HG03354 (cell line): ENCODE results near the gene TRAF6.
"Not testable (repeated sequence)": the region's sequence is repeated elsewhere in the genome, so short reads cannot be mapped to it uniquely, and the experiment has no call there.

Source experiments
- ATAC-seq: cut with Tn5 transposase; IDR thresholded peaks from one replicate; pipeline ENCODE4 v1.9.1; 2021; ENCODE audit warnings: mild to moderate bottlenecking; ENCODE audit not compliant: unreplicated experiment, poor library complexity, severe bottlenecking

Gene TRAF6, protein sequence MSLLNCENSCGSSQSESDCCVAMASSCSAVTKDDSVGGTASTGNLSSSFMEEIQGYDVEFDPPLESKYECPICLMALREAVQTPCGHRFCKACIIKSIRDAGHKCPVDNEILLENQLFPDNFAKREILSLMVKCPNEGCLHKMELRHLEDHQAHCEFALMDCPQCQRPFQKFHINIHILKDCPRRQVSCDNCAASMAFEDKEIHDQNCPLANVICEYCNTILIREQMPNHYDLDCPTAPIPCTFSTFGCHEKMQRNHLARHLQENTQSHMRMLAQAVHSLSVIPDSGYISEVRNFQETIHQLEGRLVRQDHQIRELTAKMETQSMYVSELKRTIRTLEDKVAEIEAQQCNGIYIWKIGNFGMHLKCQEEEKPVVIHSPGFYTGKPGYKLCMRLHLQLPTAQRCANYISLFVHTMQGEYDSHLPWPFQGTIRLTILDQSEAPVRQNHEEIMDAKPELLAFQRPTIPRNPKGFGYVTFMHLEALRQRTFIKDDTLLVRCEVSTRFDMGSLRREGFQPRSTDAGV

DNA sequence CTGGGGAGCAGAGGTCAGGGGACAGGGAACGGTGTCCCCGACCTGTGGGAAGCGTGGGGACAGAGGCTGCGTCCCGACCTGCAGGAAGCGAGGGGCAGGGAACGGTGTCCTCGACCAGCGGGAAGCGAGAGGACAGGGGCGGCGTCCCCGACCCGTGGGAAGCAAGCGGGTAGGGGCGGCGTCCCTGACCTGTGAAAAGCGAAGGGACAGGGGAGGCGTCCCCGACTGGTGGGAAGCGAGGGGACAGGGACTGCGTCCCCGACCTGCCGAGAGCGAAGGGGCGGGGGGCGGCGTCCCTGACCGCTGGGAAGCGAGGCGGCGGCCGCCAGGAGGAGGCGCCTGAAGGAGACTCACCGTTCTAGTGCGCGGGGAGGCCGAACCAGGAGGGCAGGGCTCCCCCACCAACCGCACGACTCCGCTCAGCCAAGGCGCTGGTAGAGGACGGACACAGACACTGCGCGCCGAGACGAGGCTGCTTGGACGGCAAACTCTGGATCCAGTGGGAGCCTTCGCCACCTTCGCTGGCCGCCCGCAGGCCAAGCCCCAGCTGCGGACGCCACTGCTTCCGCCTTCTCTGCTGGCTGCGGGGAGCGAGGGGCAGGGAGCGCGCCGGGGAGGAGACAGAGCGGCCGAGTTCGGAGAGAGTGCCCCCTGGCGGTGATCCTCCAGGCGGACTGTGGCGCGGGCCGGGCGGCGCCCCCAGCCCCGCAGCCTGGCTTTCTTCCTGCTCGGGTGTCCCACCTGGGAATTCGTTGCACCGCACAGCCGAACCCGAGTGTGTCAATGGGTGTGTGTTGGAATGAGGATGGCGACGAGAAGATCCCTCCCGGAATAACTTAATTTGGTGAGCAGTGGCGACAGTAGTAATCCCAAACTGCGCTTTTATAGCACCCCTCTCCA is at the start of gene TRAF6:
Gene TRAF6 (minus strand): TSS at position 579 of the 900 bp plus-strand sequence. CDS start 8,757 bp downstream, outside the sequence.
- ATAC-seq = peak; percentile 98

DNA sequence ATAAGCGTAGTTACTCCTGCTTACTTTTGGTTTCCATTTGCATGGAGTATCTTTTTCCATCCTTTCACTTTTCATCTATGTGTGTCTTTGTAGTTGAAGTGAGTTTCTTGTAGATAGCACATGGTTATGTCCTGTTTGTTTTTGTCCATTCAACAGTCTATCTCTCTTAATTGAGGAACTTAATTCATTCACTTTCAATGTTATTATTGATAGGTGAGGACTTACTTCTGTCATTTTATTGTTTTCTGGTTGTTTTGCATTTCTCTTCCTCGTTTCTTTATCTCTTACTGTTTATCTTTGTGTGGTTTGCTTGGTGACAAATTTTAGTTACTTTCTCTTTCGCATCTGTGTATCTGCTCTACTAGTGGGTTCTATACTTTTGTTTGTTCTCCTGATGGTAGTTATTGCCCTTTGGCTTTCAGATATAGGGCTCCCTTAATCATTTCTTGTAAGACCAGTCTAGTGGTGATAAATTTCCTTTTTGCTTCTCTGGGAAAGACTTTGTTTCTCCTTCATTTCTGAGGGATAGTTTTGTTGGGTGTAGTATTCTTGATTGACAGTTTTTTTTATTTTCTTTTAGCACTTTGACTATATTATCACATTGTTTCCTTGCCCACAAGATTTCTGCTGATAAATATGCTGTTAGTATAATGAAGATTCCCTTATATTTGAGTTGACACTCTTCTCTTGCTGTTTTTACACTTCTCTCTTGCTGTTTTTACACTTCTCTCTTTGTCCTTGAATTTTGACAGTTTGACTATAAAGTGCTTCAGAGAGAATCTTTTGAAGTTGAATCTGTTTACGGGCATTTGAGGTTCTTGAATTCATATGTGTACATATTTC is 48.7 kb upstream of the TRAF6 start:
- ATAC-seq = peak; percentile 97

DNA sequence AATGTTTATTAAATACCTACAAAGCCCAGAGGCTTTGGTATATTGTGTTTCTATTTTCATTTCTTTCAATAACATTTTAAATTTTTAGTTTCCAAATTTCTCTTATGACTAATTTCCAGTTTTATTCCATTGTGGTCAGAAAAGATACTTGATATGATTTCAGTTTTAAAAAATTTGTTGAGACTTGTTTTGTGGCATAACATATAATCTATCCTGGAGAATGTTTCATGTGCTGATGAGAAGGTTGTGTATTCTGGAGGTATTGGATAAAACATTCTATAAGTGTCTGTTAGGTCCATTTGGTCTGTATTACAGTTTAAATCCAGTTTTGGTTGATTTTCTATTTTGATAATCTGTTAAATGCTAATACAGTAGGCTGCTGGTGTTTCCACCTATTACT is 47.9 kb upstream of the TRAF6 start:
- no peak for ATAC-seq

DNA sequence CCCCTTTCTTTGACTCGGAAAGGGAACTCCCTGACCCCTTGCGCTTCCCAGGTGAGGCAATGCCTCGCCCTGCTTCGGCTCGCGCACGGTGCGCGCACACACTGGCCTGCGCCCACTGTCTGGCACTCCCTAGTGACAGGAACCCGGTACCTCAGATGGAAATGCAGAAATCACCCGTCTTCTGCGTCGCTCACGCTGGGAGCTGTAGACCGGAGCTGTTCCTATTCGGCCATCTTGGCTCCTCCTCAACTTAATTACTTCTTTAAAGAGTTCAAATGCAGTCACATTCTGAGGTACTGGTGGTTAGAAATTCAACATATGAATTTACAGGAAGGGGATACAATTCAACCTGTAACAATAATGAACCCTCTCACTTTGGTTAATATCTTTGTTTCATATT is 47.3 kb upstream of the TRAF6 start:
- ATAC-seq = not testable (repeated sequence)

DNA sequence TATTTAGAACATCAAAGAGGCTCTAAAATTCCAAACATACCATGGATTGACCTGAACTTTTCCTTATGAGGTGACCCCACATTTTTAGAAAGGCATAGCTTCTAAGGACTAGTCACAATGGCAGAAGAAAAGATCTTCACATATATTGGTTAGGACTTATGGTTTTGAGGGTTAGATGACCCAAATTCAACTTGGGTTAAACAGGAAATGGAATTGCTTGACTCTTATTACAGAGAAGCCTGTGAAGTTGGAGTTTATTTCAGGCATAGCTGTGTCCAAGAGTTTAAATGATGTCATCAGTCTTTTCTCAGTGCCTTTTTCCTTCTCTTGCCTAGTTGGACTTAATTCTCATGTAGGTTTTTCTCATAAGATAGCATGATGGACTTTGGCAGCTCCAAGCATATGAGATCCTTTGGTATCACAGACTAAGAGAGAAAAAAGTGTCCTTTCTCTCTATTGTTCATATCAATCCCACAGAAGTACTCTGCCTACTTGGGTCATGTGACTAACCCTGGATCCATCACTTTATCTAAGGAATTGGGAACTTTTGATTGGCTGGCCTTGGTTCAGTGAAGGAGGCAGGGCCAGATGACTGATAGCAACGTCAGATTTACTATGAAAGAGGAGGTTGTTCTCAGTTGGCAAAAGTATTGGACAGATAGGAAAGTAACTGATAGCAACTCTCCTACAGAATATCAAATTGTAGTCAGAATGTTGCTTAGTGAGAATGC is 40.5 kb upstream of the TRAF6 start:
- no peak for ATAC-seq

DNA sequence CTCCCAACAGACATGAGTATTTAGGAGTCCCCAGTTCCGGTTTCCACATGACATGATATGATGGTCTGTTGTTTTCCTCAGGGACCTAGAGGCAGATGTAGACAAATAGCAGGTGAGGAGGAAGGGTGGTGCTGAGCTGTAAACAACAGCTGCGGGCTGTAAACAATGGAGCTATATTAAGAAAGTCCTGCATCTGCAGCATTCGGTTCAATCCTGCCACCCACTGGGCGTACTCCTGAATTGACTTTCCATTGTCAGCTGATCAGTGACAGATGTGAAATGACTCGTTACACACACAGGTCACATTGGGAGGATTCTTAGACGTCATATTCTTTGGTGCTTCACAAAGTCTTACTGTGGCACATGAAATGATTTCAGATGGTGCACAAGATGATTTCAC is 30.9 kb upstream of the TRAF6 start:
- peak; percentile 99 for ATAC-seq

DNA sequence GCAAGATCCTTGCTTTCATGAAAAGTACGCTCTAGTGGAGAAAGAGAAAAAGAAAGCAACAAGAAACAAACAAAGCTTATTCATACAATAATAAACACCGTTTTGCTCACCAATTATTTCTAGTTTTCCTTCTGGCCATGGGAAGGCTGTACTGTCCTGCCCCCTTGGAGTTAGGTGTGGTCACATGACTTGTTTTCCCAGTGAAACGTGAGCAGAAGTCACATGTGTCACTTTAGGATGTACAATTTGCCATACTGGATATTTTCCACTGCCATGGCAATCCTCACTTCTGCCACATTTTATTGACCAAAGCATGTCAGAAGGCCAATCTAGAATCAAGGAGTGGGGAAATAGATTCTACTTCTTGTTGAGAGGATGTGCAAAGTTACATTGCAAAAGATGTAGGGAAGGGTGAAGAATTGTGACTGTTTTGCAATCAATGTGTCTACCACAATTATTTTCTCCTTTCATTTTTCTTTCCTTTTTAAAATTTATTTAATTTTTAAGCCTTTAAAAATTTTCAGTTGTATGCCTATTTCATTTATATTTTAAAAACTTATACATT is 24.3 kb upstream of the TRAF6 start:
- no peak for ATAC-seq

DNA sequence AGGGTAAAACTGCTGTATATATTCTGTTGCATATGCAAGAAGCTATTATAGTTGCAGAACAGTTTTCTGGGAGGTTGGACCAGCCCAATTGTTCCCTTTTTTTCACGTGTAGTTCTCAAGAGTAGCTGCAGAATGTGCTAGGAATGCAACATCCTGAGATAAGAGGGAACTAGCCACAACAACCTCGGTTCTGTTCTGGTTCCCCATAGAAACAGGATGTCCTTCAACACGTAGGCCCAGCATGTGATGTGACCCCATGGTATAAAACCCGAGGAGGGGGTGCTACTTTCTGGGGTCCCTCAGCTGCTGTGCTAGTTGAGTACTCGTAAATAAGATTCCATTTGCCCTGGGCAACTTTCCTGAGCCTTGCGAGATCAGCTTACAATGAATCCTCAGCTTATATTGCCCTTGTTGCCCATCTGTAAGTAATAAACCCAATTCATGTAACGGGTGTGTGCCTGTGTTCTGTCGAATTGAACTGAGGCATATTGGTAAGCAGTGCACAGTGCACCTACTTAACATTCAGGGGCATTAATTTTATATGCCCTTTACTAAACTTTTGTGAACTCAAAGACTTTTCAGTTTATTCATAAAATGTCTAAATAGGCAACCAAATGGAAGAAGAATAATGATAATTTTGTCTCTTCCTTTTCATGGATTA is 23.0 kb upstream of the TRAF6 start:
- no peak for ATAC-seq

DNA sequence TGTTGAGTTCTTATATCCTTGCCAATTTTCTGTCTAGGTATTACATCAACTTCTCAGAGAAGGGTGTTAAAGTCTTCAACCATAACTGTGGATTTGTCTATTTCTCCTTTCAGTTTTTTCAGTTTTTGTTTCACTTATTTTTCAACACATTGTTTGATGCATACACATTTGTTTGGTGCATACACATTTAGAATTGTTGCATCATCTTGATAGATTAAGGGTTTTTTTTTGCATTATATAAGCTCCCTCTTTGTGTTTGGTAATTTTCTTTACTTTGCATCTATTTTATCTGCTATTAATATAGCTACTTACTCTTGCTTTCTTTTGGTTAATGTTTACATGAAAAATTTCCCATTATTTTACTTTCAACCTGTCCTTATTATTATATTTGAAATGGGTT is 20.8 kb upstream of the TRAF6 start:
- ATAC-seq = no peak

DNA sequence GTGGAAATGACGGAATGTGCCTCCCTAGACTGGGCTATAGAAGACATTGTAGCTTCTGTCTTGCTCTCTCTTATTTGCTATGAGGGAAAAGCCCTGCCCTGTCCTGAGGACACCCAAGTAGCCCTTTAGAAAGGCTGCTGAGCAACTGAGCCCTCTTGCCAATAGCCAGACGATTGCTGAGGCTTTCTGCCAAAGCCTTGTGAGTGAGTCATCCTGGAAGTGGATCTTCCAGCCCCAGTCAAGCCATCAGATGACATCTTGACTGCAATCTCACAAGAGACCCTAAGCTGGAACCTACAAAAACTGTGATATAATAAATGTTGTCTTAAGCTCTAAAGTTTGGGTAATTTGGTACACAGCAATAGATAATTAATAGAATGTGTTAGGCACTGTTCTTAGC is 3.9 kb upstream of the TRAF6 start:
- no peak for ATAC-seq

DNA sequence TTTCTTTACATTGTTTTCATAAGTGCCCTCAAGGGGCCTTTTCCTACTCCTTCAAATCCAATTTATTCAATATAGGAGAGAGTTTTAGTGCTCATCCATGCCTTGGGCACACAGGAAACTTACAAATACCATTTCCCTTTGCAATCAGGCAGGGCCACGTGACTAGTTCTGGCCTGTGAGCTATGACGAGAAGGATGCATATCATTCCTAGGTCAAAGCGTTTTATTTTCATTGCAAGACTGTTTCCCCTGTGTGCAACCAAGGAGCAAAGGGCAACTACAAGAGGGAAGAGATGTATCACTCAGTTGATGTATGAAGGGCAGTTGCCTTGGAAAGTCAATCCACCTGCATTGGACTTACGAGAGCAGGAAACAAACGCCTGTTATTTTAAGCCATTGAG is 1.9 kb upstream of the TRAF6 start:
- no peak for ATAC-seq

DNA sequence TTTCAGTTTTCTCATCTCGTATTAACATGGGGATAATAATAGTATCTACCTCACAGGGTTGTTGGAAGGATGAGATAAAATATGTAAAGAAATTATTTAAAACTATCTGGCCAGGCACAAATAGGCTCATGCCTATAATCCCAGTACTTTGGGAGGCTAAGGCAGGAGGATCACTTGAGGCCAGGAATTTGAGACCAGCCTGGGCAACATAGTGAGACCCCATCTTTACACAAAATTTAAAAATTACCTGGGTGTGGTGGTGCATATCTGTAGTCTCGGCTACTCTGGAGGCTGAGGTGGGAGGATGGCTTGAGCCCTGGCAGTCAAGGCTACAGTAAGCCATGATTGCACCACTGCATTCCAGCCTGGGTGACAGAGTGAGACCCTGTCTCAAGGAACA is 990 bp upstream of the TRAF6 start:
- ATAC-seq = not testable (repeated sequence)

DNA sequence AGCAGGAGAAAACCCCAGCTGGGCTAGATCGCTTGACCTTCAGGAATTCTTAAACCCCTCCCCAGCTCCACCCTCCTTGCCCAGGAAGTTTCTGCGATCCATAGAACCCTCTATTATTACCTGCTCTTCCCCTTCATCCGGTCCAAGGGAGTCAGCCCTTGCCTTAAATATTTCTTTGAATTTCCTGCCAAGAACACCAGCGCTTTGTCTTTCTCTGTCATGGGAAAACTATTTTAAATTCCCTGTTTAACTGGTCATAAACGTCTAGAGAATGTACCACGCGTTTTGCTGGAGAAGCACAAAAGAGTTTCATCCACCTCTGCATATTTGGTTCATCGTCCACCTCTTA is 496 bp upstream of the TRAF6 start:
- ATAC-seq = no peak

DNA sequence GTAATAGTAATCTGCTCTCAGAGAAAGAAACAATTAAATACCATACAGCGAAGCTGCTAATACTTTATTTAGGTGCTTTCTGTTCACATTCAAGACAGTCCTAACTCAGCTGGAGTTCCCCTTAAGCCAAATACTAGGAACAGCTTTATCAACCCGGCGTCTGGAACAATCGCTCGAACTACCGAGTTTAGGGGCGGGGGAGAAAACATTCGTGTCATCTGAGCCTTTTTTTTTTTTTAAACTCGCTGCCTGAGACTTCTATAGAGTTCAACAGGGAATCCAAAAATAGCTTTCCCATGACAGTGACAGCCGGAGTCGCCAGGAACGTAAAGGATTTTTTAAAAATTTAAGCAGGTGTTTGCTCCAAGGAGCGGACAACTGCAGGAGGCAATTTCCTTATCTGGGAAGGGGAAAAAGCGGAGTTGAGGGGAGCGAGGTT is 852 bp downstream of the TRAF6 start:
- peak; percentile 18 for ATAC-seq

DNA sequence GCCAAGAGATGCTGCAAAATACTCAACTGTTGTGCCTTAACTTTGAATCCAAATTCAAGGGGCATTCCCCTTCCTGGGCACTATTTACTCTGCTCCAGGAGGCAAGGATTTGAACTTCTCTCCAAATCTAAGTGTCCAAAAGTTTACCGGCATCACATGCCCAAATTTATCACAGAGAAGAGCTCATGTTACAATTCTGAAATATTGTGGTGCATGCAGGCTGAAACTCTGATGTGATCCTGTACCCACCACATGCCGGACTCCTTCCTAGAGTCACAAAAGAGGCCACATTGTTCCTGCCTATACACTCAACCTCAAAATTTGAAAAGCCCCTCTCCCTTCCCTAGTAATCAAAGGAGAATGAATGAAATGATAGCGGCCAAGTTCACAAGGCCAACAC is 1.3 kb downstream of the TRAF6 start:
- ATAC-seq = no peak

DNA sequence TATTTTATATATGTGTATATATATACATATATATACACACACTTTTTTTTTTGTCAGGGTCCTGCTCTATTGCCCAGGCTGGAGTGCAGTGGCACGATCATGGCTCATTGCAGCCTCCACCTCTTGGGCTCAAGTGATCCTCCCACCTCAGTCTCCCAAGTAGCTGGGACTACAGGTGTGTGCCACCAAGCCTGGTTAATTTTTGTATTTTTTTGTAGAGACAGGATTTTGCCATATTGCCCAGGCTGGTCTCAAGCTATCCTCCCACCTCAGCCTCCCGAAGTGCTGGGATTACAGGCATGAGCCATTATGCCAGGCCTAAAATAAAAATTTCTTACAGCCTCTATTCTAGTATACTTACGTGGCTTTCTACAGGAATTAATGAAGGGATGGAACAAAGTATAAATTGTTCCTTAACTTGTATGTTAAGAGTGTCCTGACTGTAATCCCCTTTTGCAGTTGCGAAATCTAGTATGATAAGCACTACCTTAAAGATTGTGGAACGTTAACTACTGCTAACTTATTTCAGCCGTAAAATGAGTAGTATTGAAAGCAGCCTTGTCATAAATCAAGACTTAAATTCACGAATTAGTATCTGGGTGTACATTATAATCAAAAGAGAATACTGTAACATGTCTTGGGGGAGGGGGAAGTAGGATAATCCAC is 2.1 kb downstream of the TRAF6 start:
- no peak for ATAC-seq

DNA sequence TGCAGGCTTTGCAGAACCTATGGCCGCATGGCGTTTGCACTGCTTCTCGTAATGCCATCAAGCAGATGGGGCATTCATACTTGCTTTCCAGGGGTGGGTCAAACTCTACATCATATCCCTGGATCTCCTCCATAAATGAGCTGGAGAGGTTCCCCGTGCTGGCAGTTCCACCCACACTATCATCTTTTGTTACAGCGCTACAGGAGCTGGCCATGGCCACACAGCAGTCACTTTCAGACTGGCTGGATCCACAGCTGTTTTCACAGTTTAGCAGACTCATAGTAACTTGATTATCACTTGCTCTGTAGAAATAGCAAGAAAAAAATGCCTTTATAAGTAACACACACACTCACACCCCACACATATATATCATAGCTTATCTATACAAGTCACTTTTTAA is 8.8 kb downstream of the TRAF6 start:
- ATAC-seq = no peak

DNA sequence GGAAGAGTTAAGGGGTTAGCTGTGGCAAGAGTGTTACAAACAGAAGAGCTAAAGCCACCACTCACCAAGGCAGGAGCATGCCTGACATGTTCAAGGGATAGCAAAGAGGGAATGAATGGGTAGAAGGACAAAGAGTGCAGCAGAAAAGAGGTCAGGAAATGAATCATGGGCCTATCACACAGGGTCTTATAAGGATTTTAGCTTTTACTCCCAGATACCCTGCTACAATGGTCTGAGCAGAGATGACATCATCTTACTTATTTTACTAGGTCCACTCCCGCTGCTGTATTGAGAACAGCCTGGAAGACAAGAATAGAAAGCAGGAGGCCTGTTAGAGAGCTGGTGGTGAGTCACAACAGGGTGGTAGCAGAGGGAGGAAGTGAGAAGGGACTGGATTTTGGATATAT is 9.8 kb downstream of the TRAF6 start:
- peak; percentile 96 for ATAC-seq
